HG03064 (cell line): Measurements from ENCODE around the gene SPRR1A.

Experiments used
- ATAC-seq: cut with Tn5 transposase; IDR thresholded peaks from one replicate; pipeline ENCODE4 v1.9.1; 2021; ENCODE audit warnings: low read depth; ENCODE audit not compliant: unreplicated experiment

SPRR1A gene, protein sequence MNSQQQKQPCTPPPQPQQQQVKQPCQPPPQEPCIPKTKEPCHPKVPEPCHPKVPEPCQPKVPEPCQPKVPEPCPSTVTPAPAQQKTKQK

DNA sequence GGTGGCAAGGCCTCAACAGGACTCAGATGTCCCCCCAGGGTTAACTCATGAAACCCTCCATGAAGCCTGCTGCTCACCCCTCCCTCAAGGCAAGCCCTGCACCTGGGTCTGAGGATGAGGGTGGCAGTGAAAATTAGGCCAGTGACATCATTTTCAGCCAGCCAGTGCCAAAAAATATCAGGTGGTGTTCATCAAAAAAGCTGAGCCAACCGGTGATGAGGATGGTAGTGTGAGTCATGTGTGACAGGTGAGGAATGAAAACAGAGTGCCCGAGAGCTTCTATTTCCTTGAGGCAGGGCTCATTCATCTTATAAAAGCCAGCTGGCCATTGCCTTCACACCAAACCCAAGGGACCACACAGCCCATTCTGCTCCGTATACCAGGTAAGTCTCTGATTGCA, at the start of gene SPRR1A:
Gene SPRR1A, plus strand, starts transcription at position 339 of the 400 bp plus-strand sequence. CDS start 1,150 bp downstream, outside the sequence.
- ATAC-seq: no peak

DNA sequence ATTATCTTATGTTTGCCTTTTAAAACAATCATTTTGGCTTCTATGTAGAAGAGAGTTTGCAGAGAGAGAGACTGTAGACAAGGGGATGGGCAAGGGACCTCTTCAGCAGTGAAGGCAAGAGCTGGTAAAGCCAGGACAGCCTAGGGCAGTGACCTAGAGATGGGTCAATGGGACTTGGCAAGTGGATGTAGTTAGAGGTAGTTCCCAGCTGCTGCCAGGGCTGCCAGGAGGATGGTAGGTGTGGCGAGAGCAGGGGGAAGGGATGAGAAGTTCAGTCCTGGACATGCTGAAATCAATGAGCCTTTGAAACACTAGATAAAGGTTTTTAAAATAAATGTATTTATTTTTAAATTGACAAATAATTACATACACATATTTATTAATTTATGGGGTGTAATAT, 43.3 kb upstream of the SPRR1A start:
- ATAC-seq: no peak

DNA sequence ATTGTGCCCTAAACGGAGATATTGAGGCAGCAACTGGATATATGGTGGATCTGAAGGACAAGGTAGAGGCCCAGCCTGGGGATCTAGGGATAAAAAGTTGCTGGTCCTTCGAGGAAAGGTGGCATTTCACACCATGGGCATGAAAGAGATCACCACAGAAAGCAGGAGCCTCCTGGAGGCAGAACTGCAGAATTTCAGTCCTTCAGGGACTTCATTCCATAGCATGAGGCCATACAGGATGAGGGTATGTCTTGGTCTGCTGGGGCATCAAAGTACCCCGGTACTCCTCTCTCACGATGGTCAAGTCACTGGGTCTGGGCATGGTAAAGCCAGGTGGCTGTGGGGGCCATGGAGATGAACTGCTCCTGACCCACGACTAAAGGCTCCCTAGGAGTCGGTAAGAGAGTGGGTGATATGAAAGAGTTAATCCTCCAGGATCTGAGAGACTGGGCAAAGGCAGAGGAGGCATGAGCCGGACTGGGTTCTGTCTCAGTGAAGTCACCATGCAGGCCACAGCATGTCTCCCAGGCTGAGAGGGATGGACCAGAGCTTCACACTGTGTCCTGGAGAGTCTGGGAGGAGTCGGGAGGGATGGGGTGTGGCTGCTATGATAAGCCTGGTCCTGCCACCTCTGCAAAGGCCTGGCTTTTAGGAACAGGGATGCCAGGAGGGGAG, 42.7 kb upstream of the SPRR1A start:
- ATAC-seq: no peak

GRCh38 chr1:152942161-152942560, 41.7 kb upstream of the SPRR1A start:
- no peak for ATAC-seq

DNA sequence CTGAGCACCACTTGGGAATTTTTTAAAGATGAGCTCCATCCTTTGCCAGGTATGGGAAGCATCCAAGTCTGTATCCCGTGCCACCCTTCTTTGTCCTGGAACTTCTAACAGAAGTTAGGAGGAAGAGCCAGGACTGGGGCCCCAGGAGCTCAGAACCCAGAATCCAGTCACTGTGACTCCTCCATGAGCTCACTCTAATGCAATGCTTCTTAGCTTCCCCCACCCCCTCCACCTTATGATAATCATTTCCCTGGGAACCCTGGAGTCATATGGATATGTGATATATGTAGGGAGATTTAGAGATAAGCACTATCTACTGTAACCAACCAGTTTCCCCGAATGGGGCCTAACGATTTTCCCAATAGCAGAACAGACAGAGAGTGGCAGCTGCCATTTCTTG, 37.6 kb upstream of the SPRR1A start:
- ATAC-seq: no peak

DNA sequence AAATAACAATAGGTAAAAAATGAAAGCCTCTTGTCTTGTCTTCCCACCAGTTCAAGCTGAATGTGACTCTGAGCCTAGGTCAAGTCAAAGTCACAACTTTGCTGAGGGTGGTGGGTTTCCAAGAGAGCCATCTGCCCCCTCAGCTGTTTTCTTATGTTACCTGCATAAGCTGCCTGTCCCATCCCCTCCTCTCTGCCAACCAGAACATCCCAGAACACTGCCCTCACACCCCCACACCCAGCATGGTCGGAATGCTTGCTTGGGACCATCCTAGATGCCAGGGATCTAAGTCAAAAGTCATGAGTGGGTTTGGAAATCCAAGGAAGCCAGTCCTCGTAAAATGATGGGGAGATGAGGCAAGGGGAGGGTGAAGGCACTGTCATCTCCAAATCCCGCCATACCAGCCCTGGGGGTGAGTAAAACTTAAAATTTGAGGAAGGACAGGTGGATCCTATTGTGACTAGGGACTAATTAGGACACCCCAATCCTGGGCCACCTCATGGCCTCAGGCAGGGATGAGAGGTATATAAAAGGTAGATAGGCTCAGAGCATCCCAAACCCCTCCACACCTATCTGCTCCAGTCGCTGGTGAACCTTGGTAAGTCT, 37.1 kb upstream of the SPRR1A start, which contains the start of gene SPRR5:
Gene SPRR5, plus strand, starts transcription at position 556 of the 606 bp plus-strand sequence. CDS start 1,349 bp downstream, outside the sequence.
- ATAC-seq: no peak

- ATAC-seq: no peak
Measured at GRCh38 chr1:152951711-152952110, 32.2 kb upstream of the SPRR1A start.

DNA sequence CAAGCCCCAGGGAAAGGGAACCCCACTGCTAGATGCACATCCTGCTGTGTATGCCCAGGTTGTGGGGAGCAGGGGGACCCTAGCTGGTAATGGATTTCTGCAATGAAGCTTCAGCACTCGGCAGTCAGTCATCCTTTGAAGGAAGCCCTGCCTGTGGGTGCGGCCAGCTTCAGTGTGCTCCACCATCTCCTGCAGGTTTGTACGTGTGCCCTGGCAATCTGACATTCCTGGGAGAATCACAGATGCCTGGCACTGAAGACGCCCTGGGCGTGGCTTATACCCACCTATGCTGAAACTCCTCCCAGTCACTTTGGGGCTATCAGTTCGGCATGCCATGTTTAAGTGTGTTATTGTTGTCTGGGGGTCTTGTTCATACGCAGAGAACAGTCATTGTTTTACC, 30.1 kb upstream of the SPRR1A start:
- ATAC-seq: no peak

DNA sequence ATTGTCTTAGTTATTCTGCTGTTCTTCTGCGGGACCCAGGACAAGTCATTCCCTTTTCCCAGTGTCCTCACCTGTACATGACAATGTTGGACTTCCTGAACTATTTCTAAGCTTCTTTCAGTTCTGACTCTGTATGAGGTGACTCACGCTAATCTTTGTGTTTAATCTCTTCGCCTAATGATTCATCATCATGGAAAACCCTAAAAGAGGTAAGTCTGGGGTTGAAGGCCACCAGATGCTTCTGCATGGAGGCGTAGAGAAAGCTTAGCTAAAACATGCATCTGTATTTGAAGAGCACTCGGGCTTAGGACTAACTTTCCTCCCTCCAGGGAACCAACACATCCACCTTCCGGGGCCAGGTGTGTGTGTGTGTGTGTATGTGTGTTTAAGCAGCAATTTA, 29.4 kb upstream of the SPRR1A start:
- no peak for ATAC-seq

- no peak for ATAC-seq
Measured at GRCh38 chr1:152957561-152957960, 26.3 kb upstream of the SPRR1A start.

- no peak for ATAC-seq
Measured at GRCh38 chr1:152959273-152959672, 24.6 kb upstream of the SPRR1A start.

DNA sequence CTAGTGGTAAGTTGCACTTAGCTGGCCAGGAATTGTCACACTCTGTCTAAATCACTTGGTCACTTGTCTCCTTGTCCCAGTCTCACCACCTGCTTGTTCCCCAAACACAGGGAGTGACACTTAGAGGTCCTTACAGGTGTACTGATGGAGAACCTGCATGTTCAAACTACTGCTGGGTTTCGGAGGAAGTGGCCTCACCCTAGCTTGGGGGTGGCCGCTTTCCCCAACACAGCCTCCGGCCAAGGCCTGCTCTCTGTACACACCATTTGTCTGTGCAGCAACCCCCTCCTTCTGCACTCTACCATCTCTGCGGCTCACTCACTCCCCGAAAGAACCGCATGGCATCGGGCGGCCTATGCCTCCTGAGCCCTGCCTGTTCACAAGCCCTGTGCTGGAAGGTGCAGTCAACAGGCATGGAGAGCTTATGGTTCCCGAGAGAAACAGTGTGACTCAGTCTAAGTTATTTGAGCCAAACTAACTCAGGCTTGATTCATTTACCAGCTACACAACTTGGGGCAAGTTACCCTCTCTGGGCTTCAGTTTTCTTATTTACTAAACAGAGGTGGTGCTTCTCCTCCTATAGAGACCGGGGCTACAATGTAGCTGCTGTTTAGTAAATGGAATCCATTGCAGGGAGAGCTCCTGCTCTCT, 24.0 kb upstream of the SPRR1A start:
- no peak for ATAC-seq

GRCh38 chr1:152960452-152961044, 23.3 kb upstream of the SPRR1A start:
- no peak for ATAC-seq

GRCh38 chr1:152961226-152961891, 22.5 kb upstream of the SPRR1A start:
- ATAC-seq: no peak

DNA sequence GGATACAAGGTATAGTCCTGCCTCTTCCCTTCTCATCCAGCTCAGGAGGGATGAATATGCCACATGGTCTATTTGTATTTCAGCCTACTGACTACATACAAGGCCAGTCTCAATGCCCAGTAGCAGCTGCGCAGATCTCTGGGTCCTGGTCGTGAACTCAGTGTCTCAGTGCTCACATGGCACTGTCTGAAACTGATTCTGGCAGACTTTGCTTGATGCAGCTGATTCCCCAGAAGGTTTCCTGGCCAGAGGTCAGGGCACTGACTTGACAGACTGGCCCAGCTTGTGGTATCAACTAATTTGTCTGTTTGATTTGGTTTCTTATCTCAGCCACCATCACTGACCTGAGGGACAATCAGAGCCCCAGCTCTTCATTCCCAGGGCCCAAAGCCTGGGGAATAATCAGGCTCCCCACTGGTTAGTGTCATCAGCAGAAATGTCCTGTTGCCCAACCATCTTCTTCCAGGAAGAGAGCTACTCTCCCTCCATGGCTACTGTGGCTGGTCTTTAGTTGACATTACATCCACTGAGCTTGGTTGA, 20.9 kb upstream of the SPRR1A start:
- ATAC-seq: no peak

DNA sequence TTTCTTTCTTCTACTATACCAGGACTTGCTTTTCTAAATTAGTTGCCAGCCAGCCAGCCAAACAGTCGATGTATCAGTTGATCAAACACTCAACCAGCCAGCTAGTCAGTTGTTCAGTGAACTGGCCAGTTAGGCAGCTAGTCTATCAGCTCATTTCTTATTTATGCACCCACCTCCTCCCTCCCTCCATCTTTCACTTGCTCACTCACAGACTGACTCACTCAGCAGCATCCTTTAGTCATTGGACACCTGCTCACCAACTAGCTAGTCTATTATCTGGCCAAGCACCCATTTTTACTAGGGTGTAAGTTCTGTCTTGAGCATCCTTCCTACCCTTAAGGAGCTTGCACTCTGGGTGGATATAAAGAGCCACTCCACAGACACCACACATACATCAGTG, 19.3 kb upstream of the SPRR1A start:
- ATAC-seq: no peak

DNA sequence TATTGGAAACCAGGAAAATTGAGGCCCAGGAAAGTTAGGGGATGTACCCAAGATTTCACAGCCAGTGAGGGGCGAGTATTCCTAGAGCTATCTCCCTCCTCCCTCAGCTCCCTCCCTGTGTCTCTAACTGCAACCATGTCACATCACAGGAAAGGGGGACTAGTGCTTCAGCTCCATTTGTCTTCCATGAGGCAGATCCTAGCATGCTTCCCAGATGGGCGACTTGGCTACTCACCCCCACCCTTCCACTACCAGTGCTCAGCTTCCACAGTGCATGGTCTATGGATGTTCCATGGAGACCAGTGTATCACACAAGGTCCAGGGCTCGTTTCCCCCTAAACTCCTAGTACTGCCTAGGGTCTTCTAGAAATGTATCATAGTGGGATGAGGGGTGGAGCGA, 18.0 kb upstream of the SPRR1A start:
- no peak for ATAC-seq

DNA sequence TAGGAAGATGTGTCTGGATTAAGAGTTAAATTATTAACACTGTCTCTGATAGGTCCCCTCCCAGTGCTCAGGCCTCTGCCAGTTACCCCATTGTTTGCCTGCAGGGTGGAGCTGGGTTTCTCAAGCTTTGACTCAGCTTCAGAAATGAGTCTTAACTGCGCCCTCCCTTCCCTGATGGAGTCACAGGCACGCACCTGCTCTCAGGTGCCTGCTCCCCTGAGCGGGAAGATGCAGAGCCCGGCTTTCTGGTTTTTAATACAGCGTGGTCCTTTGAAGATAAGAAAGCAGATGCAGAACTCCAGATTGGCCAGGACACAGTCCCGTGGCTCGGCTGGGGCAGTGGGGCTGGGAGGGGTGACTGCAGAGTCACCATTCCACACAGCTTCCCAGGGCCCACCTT, 16.7 kb upstream of the SPRR1A start:
- ATAC-seq: no peak

DNA sequence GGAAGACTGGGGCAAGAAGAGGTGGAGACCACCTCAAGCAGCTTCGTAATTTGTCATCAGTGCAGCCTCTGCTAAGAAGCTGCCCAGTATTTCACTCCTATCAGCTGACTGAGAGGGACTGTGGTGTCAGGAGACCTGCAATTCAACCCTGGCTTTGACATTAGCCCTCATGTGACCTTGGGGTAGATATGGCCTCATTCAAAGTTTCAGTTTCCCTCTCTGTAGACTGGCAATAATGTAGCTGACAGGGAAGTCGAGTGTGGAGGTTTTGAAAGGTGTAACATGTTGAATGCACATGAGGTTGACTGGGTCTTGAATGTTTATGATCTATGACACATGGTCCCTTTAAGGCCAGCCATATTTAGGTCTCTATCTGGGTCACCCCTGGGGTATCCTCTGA, 15.6 kb upstream of the SPRR1A start:
- no peak for ATAC-seq

GRCh38 chr1:152969036-152969435, 14.8 kb upstream of the SPRR1A start:
- no peak for ATAC-seq
